Measurements from ENCODE around the gene P2RY4. TPM values are rescaled to one million over a fixed set of nuclear protein-coding genes. Genes with fewer than 3 reads are reported as not detected.
"Not testable (repeated sequence)": the region's sequence is repeated elsewhere in the genome, so short reads cannot be mapped to it uniquely, and the experiment has no call there.

Gene P2RY4
- total RNA-seq, 1 experiment from 2014 or later = not detected

GRCh38 chrX:70247252-70247651 is 12.8 kb downstream of the P2RY4 start:
- POLR2A ChIA-PET = no interaction called here
- no peak for TF ChIP-seq POLR2AphosphoS5 (IDR thresholded peaks at IDR 0.05; ENCODE audit: low read depth, low read length)
- TF ChIP-seq SIN3A (IDR thresholded peaks at IDR 0.05; ENCODE audit: borderline replicate concordance, insufficient read depth, low read depth, low read length) = no peak
- no peak for TF ChIP-seq TCF7L2 (IDR thresholded peaks at IDR 0.05; ENCODE audit: low read depth, low read length)
- TF ChIP-seq REST (IDR thresholded peaks at IDR 0.05; ENCODE audit: insufficient read depth in 1 of 2, low read depth in 2 of 2, low read length in 1 of 2) = no peak
- no peak for TF ChIP-seq CTCF (IDR thresholded peaks at IDR 0.05)

GRCh38 chrX:70244881-70245280 is 15.1 kb downstream of the P2RY4 start:
- in situ Hi-C loops (cut with HindIII; ENCODE audit: low pct_unique_long_range_greater_than_20kb, low sequenced_read_pairs) (no loop called here), intact Hi-C loops (cut with micrococcal nuclease; ENCODE audit: unreplicated experiment) (no loop called here)
- Histone ChIP-seq H3K27me3 (ENCODE audit: control insufficient read depth, insufficient read depth, low read length) (peaks cover 2% of the 10 kb centered on the region; the same call in 1 of the 2 replicates), H3K36me3 (ENCODE audit: control insufficient read depth, insufficient read depth, low read length) (no peaks in the 10 kb centered on the region), H3K9me3 (ENCODE audit: control insufficient read depth, insufficient read depth, low read depth, low read length) (no peaks in the 10 kb centered on the region), H3K4me1 (ENCODE audit: control insufficient read depth, insufficient read depth, low read length) (no peaks in the 10 kb centered on the region), H3K4me3 (ENCODE audit: low read depth in 2 of 2, low read length in 2 of 2) (no peak overlapping the region), H3K27ac (ENCODE audit: low read length) (no peak overlapping the region)
- BruUV-seq (replicated peaks) = no TSS peak
- CTCF ChIA-PET = interaction anchor here (0.6 kb wide), 1 partner anchor 112 kb away, joined by 4 read pairs; the partner anchor contains the start of gene IGBP1
- TF ChIP-seq TCF7L2 (IDR thresholded peaks at IDR 0.05; ENCODE audit: low read depth, low read length) = no peak
- no peak for TF ChIP-seq POLR2AphosphoS5 (IDR thresholded peaks at IDR 0.05; ENCODE audit: low read depth, low read length)
- TF ChIP-seq CTCF (IDR thresholded peaks at IDR 0.05) = no peak
- TF ChIP-seq REST (IDR thresholded peaks at IDR 0.05; ENCODE audit: insufficient read depth in 1 of 2, low read depth in 2 of 2, low read length in 1 of 2) = no peak
- TF ChIP-seq SIN3A (IDR thresholded peaks at IDR 0.05; ENCODE audit: borderline replicate concordance, insufficient read depth, low read depth, low read length) = no peak
- POLR2A ChIA-PET = no interaction called here
- DNase-seq (ENCODE audit: low read depth, low spot score) = no peak
- ATAC-seq = no peak

More at GRCh38 chrX:70247252-70247651, 12.8 kb downstream of the P2RY4 start:
- H3K27ac ChIP-seq (ENCODE audit: low read length) = no peak overlapping the region
- in situ Hi-C loops (cut with HindIII; ENCODE audit: low pct_unique_long_range_greater_than_20kb, low sequenced_read_pairs) (no loop called here), intact Hi-C loops (cut with micrococcal nuclease; ENCODE audit: unreplicated experiment) (no loop called here)
- H3K27me3 ChIP-seq (ENCODE audit: control insufficient read depth, insufficient read depth, low read length) = peaks cover 6% of the 10 kb centered on the region; the same call in 1 of the 2 replicates
- no peaks in the 10 kb centered on the region for H3K36me3 ChIP-seq (ENCODE audit: control insufficient read depth, insufficient read depth, low read length)
- CTCF ChIA-PET = no interaction called here
- H3K9me3 ChIP-seq (ENCODE audit: control insufficient read depth, insufficient read depth, low read depth, low read length) = no peaks in the 10 kb centered on the region
- no peak overlapping the region for H3K4me3 ChIP-seq (ENCODE audit: low read depth in 2 of 2, low read length in 2 of 2)
- no peak for DNase-seq (ENCODE audit: low read depth, low spot score)
- no peak for ATAC-seq
- no peaks in the 10 kb centered on the region for H3K4me1 ChIP-seq (ENCODE audit: control insufficient read depth, insufficient read depth, low read length)
- BruUV-seq (replicated peaks) = no TSS peak

- H3K4me3 ChIP-seq (ENCODE audit: low read depth in 2 of 2, low read length in 2 of 2); in situ Hi-C loops (cut with HindIII; ENCODE audit: low pct_unique_long_range_greater_than_20kb, low sequenced_read_pairs); ATAC-seq; DNase-seq (ENCODE audit: low read depth, low spot score); intact Hi-C loops (cut with micrococcal nuclease; ENCODE audit: unreplicated experiment); H3K27me3 ChIP-seq (ENCODE audit: control insufficient read depth, insufficient read depth, low read length); CTCF ChIA-PET; H3K36me3 ChIP-seq (ENCODE audit: control insufficient read depth, insufficient read depth, low read length); BruUV-seq (replicated peaks); H3K27ac ChIP-seq (ENCODE audit: low read length); POLR2A ChIA-PET; H3K4me1 ChIP-seq (ENCODE audit: control insufficient read depth, insufficient read depth, low read length); H3K9me3 ChIP-seq (ENCODE audit: control insufficient read depth, insufficient read depth, low read depth, low read length): not testable (repeated sequence)
These were observed 16.4 kb downstream of the P2RY4 start for GRCh38 chrX:70243601-70244000.

Measured in Panc1 (cell line).